Right ventricle myocardium inferior (tissue), 1 donor: ENCODE results near the gene TAF6. TPM values are rescaled to one million over a fixed set of nuclear protein-coding genes. Genes with fewer than 3 reads are reported as not detected.

Source experiments
- ATAC-seq: fragments of 200-7000 bp; cut with Tn5 transposase; one replicate; pipeline ENCODE4 v1.9.1; 2020; ENCODE audit warnings: mild to moderate bottlenecking, moderate library complexity
- DNase-seq: peaks from one replicate; pipeline ENCODE4 v3.0.0; 2021; ENCODE audit errors: missing footprints
- intact Hi-C: fragments of 100-400 bp; cut with DNase I; formaldehyde crosslinking; loops from one replicate; pipeline ENCODE4 v1.11.0; 2022
- microRNA-seq: library from miRNA; unstranded; fragments of <30 nt; microRNA quantifications from one replicate; pipeline ENCODE4 v1.2.0, GENCODE V29; 2020
- total RNA-seq: library from RNA; stranded (reverse); fragmentation: NEBNext Ultra II Directional; extraction: Animal tissue kit (Norgen Biotek cat#: 25700); gene quantifications from one replicate; pipeline ENCODE4 v1.2.1, GENCODE V29; 2021
- donor health status: DM: no; HTN: yes; CAD: no; lungs with severe emphysema.

Gene TAF6
- total RNA-seq, 1 donor from 2014 or later = 29.3 TPM

DNA sequence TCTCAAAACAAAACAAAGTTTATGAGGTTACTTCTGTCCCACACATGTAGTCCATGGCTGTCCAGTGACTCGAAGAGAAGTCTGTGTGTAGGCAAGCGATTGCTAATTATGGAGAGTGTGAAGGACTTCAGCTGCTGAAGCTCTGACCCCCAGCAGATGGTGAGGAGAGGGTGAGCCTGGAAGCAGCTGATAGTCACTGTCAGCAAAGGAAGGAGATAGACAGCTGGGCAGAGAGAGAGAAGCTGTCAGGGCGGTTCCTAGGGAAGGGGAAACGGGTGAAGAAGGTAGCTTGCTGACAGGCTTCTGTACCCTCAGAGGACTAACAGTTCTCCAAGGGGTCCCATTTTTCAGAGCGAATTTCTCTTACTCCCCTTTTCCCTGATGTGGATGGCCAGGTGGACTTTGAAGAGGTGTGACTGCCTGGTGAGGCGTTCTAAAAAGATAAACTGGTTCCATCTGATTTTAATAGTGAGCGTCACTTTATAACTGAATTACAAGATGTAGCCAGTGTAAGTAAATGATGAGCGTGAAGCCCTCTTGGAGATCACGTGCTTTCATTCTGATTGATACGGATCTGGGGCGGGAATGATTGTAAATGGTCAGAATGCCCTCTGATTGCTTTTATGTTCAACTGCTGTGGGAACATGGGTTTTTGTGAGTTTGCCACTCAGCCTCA lies 57.5 kb downstream of the TAF6 start:
- ATAC-seq (no peak), DNase-seq (no peak)
- intact Hi-C loops = no loop called here

DNA sequence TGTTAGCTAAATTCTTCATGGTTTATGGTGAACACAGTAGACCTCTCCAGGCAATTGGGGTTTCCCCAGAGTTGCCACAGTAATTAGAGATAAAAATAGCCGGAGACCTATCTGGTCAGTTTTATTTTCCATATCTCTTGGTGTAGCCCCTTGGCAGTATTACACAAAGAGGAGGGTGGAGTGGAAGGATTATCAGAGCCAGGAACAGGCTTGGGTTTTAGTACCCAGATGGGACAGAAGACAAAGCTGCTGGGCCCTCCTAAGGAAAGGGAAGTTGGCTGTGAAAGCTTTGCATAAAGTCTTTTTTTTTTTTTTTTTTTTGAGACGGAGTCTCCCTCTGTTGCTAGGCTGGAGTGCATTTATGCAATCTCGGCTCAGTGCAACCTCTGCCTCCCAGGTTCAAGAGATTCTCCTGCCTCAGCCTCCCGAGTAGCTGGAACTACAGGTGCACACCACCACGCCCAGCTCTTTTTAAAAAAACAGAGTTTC lies 59.9 kb downstream of the TAF6 start:
- ATAC-seq = no peak
- DNase-seq = no peak
- intact Hi-C loops = no loop called here

Small RNA genes within 50 kb of the gene (microRNA-seq; reads per million reads assigned to microRNA genes)
- 1,279 reads per million, percentile 85 among the genes with 10 or more reads in this experiment for gene MIR106B
- 300 reads per million, percentile 67 among the genes with 10 or more reads in this experiment for gene MIR25
- not detected for gene MIR4658
- gene MIR93 = 2,625 reads per million, percentile 88 among the genes with 10 or more reads in this experiment

Other genes starting within 250 kb of the TAF6 start
- not detected for gene OR2AE1, start 242.3 kb downstream of the TAF6 start, total RNA-seq
- 6.2 TPM for gene TRIM4, start 199.8 kb downstream of the TAF6 start, total RNA-seq
- gene GJC3, start 189.7 kb downstream of the TAF6 start, total RNA-seq = 0.30 TPM
- 94.1 TPM for gene AZGP1, start 143.3 kb downstream of the TAF6 start, total RNA-seq
- gene ZKSCAN1, start 103.8 kb downstream of the TAF6 start, total RNA-seq = 36.1 TPM
- 9.4 TPM for gene ZSCAN21, start 69.6 kb downstream of the TAF6 start, total RNA-seq
- 14.6 TPM for gene ZNF3, start 37.6 kb downstream of the TAF6 start, total RNA-seq
- 117 TPM for gene COPS6, start 30.4 kb downstream of the TAF6 start, total RNA-seq
- 25.4 TPM for gene MCM7, start 18.0 kb downstream of the TAF6 start, total RNA-seq
- gene AP4M1, start 17.7 kb downstream of the TAF6 start, total RNA-seq = 10.1 TPM
- 10.6 TPM for gene CNPY4, start 276 bp upstream of the TAF6 start, total RNA-seq
- gene MBLAC1, start 7.6 kb upstream of the TAF6 start, total RNA-seq = 2.1 TPM
- 99.4 TPM for gene LAMTOR4, start 29.6 kb upstream of the TAF6 start, total RNA-seq
- 7.1 TPM for gene TRAPPC14, start 39.4 kb upstream of the TAF6 start, total RNA-seq
- 3.1 TPM for gene GAL3ST4, start 49.3 kb upstream of the TAF6 start, total RNA-seq
- gene GPC2, start 58.0 kb upstream of the TAF6 start, total RNA-seq = 0.32 TPM
- 0.51 TPM for gene STAG3, start 58.6 kb upstream of the TAF6 start, total RNA-seq
- not detected for gene PVRIG, start 100.6 kb upstream of the TAF6 start, total RNA-seq
- not detected for gene SPDYE3, start 188.3 kb upstream of the TAF6 start, total RNA-seq
- 9.2 TPM for gene PILRB, start 238.8 kb upstream of the TAF6 start, total RNA-seq